ENCODE data around the gene ADAMTS2.

ADAMTS2 gene

GRCh38 chr5:179296150-179296821, 49.0 kb downstream of the ADAMTS2 start:
- Mint-ChIP-seq H3K27ac (ENCODE audit: low read depth) (no peak overlapping the region), H3K4me3 (no peak overlapping the region), H3K36me3 (ENCODE audit: insufficient read depth) (peaks cover 2% of the 10 kb centered on the region), H3K27me3 (peaks cover 47% of the 10 kb centered on the region), H3K9me3 (no peaks in the 10 kb centered on the region), H3K4me1 (no peaks in the 10 kb centered on the region)
- no peak for ATAC-seq (replicated peaks; ENCODE audit: extremely low read depth, poor library complexity, severe bottlenecking)
- DNase-seq (ENCODE audit: low spot score in 2 of 2), result no peak

- H3K27me3 Mint-ChIP-seq, result peaks cover 47% of the 10 kb centered on the region
- no peak overlapping the region for H3K27ac Mint-ChIP-seq (ENCODE audit: low read depth)
- no peak for DNase-seq (ENCODE audit: low spot score in 2 of 2)
- H3K9me3 Mint-ChIP-seq, result no peaks in the 10 kb centered on the region
- H3K4me1 Mint-ChIP-seq, result no peaks in the 10 kb centered on the region
- H3K4me3 Mint-ChIP-seq, result no peak overlapping the region
- peaks cover 2% of the 10 kb centered on the region for H3K36me3 Mint-ChIP-seq (ENCODE audit: insufficient read depth)
- ATAC-seq (replicated peaks; ENCODE audit: extremely low read depth, poor library complexity, severe bottlenecking), result no peak
Observed at GRCh38 chr5:179295778-179296149, 49.5 kb downstream of the ADAMTS2 start.

- DNase-seq (ENCODE audit: low spot score in 2 of 2) (no peak), ATAC-seq (replicated peaks; ENCODE audit: extremely low read depth, poor library complexity, severe bottlenecking) (no peak)
- Mint-ChIP-seq H3K27me3 (peaks cover 47% of the 10 kb centered on the region), H3K4me1 (no peaks in the 10 kb centered on the region), H3K9me3 (no peaks in the 10 kb centered on the region), H3K36me3 (ENCODE audit: insufficient read depth) (peaks cover 2% of the 10 kb centered on the region), H3K27ac (ENCODE audit: low read depth) (no peak overlapping the region), H3K4me3 (no peak overlapping the region)
Observed at GRCh38 chr5:179294891-179295777, 50.1 kb downstream of the ADAMTS2 start.

- DNase-seq (ENCODE audit: low spot score in 2 of 2) (no peak), ATAC-seq (replicated peaks; ENCODE audit: extremely low read depth, poor library complexity, severe bottlenecking) (no peak)
- Mint-ChIP-seq H3K9me3 (peaks cover 6% of the 10 kb centered on the region), H3K27me3 (peaks cover 41% of the 10 kb centered on the region), H3K4me1 (no peaks in the 10 kb centered on the region), H3K36me3 (ENCODE audit: insufficient read depth) (peaks cover 2% of the 10 kb centered on the region), H3K27ac (ENCODE audit: low read depth) (no peak overlapping the region), H3K4me3 (no peak overlapping the region)
Observed at GRCh38 chr5:179294131-179294780, 51.0 kb downstream of the ADAMTS2 start.

- ATAC-seq (replicated peaks; ENCODE audit: extremely low read depth, poor library complexity, severe bottlenecking) (no peak), DNase-seq (ENCODE audit: low spot score in 2 of 2) (no peak)
- H3K4me1 Mint-ChIP-seq, result no peaks in the 10 kb centered on the region
- peaks cover 6% of the 10 kb centered on the region for H3K9me3 Mint-ChIP-seq
- H3K27ac Mint-ChIP-seq (ENCODE audit: low read depth), result no peak overlapping the region
- H3K27me3 Mint-ChIP-seq, result peaks cover 28% of the 10 kb centered on the region
- H3K4me3 Mint-ChIP-seq, result no peak overlapping the region
- H3K36me3 Mint-ChIP-seq (ENCODE audit: insufficient read depth), result peaks cover 2% of the 10 kb centered on the region
Observed at GRCh38 chr5:179292681-179293635, 52.3 kb downstream of the ADAMTS2 start.

- ATAC-seq (replicated peaks; ENCODE audit: extremely low read depth, poor library complexity, severe bottlenecking), result no peak
- Mint-ChIP-seq H3K9me3 (peaks cover 6% of the 10 kb centered on the region), H3K27me3 (peaks cover 20% of the 10 kb centered on the region), H3K27ac (ENCODE audit: low read depth) (no peak overlapping the region), H3K36me3 (ENCODE audit: insufficient read depth) (peaks cover 2% of the 10 kb centered on the region), H3K4me1 (no peaks in the 10 kb centered on the region), H3K4me3 (no peak overlapping the region)
- DNase-seq (ENCODE audit: low spot score in 2 of 2), result no peak
Observed at GRCh38 chr5:179292202-179292601, 53.1 kb downstream of the ADAMTS2 start.

GRCh38 chr5:179290681-179291540, 54.4 kb downstream of the ADAMTS2 start:
- H3K27me3 Mint-ChIP-seq, result peaks cover 7% of the 10 kb centered on the region
- H3K9me3 Mint-ChIP-seq, result peaks cover 6% of the 10 kb centered on the region
- no peaks in the 10 kb centered on the region for H3K36me3 Mint-ChIP-seq (ENCODE audit: insufficient read depth)
- H3K27ac Mint-ChIP-seq (ENCODE audit: low read depth), result no peak overlapping the region
- H3K4me1 Mint-ChIP-seq, result no peaks in the 10 kb centered on the region
- no peak for ATAC-seq (replicated peaks; ENCODE audit: extremely low read depth, poor library complexity, severe bottlenecking)
- no peak overlapping the region for H3K4me3 Mint-ChIP-seq
- DNase-seq (ENCODE audit: low spot score in 2 of 2), result no peak

GRCh38 chr5:179289756-179290385, 55.4 kb downstream of the ADAMTS2 start:
- no peak overlapping the region for H3K4me3 Mint-ChIP-seq
- H3K27me3 Mint-ChIP-seq, result no peaks in the 10 kb centered on the region
- DNase-seq (ENCODE audit: low spot score in 2 of 2), result no peak

GRCh38 chr5:179288809-179289185, 56.5 kb downstream of the ADAMTS2 start:
- H3K4me1 Mint-ChIP-seq, result no peaks in the 10 kb centered on the region
- no peaks in the 10 kb centered on the region for H3K36me3 Mint-ChIP-seq (ENCODE audit: insufficient read depth)
- H3K9me3 Mint-ChIP-seq, result peaks cover 6% of the 10 kb centered on the region
- ATAC-seq (replicated peaks; ENCODE audit: extremely low read depth, poor library complexity, severe bottlenecking), result no peak
- no peak overlapping the region for H3K27ac Mint-ChIP-seq (ENCODE audit: low read depth)
- no peak for DNase-seq (ENCODE audit: low spot score in 2 of 2)
- H3K4me3 Mint-ChIP-seq, result no peak overlapping the region
- H3K27me3 Mint-ChIP-seq, result no peaks in the 10 kb centered on the region

More at GRCh38 chr5:179289756-179290385, 55.4 kb downstream of the ADAMTS2 start:
- H3K4me1 Mint-ChIP-seq, result no peaks in the 10 kb centered on the region
- peaks cover 6% of the 10 kb centered on the region for H3K9me3 Mint-ChIP-seq
- H3K27ac Mint-ChIP-seq (ENCODE audit: low read depth), result no peak overlapping the region
- no peak for ATAC-seq (replicated peaks; ENCODE audit: extremely low read depth, poor library complexity, severe bottlenecking)
- H3K36me3 Mint-ChIP-seq (ENCODE audit: insufficient read depth), result no peaks in the 10 kb centered on the region

- Mint-ChIP-seq H3K9me3 (peaks cover 6% of the 10 kb centered on the region), H3K27ac (ENCODE audit: low read depth) (no peak overlapping the region), H3K4me3 (no peak overlapping the region), H3K27me3 (no peaks in the 10 kb centered on the region), H3K36me3 (ENCODE audit: insufficient read depth) (no peaks in the 10 kb centered on the region), H3K4me1 (no peaks in the 10 kb centered on the region)
- ATAC-seq (replicated peaks; ENCODE audit: extremely low read depth, poor library complexity, severe bottlenecking), result no peak
- DNase-seq (ENCODE audit: low spot score in 2 of 2), result no peak
Observed at GRCh38 chr5:179288101-179288808, 57.0 kb downstream of the ADAMTS2 start.

GRCh38 chr5:179287631-179288030, 57.6 kb downstream of the ADAMTS2 start:
- Mint-ChIP-seq H3K9me3 (peaks cover 6% of the 10 kb centered on the region), H3K27me3 (no peaks in the 10 kb centered on the region), H3K4me1 (no peaks in the 10 kb centered on the region), H3K27ac (ENCODE audit: low read depth) (no peak overlapping the region), H3K4me3 (no peak overlapping the region), H3K36me3 (ENCODE audit: insufficient read depth) (no peaks in the 10 kb centered on the region)
- DNase-seq (ENCODE audit: low spot score in 2 of 2) (no peak), ATAC-seq (replicated peaks; ENCODE audit: extremely low read depth, poor library complexity, severe bottlenecking) (no peak)
